ENCODE data around the gene PLOD2. TPM values are rescaled to one million over a fixed set of nuclear protein-coding genes. Genes with fewer than 3 reads are reported as not detected.

PLOD2 gene
- total RNA-seq, 1 donor from 2014 or later: 25.7 TPM

DNA sequence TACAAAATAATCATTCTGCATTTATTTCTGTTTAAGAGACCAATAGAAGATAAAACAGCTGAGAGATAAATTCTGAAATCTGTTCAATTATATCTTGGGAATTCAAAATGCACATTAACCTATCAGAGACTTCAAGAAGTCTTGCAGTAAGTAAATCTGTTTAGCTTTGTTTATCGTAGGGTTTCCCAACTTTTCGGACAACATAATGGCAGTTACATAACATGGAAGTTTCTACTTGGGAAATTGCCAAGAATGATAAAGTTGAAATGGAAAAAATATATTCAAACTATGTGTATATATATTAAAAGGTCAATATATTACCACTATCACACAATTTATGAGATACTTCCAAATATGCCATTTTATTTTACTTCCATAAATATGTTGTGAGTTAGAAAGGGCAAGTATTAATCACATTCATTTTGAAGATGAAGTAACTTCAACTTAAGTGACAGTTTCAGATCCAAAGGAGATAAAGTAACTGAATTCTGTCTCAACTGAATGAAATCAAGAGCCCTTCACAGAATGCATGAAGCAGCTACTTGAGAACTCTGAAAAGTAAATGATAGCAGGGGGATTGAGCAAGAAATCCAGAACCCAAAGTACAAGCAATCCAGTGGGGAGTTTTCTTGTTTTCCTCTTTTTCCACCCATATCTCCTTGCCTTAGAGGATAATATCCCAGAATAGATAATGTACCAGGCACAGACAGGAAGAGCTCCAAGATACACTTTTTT, 108.8 kb downstream of the PLOD2 start:
- no peak for DNase-seq (ENCODE audit: low spot score)
- ATAC-seq: no peak

DNA sequence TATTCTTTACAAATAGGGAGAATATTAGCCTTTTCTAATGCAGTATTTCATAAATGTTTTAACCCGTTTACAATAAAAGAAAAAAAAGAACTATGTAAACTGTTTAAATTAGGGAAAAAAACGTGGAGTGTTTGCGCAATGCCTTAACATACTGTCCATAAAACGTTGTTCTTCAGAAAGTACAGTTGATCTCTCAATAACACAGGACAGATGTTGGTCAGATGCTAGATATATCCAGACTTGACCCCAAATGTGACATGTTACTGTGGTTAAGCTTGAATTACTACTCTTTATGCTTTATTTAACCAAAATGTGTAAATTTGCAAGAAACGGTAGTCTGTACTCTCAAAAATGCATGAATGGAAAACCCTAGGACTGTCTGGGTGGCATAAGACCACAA, 110.3 kb downstream of the PLOD2 start:
- no peak for DNase-seq (ENCODE audit: low spot score)
- no peak for ATAC-seq

GRCh38 chr3:146047485-146047884, 113.5 kb downstream of the PLOD2 start:
- DNase-seq (ENCODE audit: low spot score) (no peak), ATAC-seq (no peak)

DNA sequence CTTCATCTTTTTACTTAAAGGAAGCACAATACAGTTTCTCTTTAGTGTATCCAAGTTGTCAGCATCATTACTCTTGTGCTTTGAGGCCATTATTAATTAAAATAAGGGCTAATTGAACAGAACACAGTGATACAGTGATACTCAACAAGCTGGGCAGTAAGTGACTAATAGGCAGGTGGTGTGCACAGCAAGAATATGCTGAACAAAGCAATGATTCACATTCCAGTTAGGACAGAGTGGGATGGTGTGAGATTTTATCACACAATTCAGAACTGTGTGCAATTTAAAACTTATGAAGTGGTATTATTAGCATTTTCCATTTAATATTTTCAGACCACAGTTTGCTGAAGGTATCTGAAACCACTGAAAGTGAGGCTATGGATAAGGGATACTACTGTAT, 116.9 kb downstream of the PLOD2 start:
- DNase-seq (ENCODE audit: low spot score) (no peak), ATAC-seq (no peak)

DNA sequence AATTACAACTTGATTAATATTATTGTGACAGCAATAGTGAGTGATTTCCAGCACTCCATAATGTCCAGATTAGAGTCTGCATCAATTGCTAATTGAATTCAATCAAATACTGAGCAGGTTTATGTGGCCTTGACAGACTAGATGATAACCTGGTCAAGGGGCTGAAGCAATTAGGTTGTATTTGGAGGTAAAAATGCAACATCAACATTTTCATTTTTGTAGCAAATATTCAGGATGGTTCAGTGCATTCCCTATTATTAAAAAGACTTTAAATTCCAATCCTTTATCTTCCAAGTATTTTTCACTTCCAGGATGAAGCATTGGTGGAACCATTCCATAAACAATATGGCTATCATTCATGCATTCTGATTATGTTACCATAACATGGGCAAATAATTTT, 120.4 kb downstream of the PLOD2 start:
- DNase-seq (ENCODE audit: low spot score) (no peak), ATAC-seq (no peak)

DNA sequence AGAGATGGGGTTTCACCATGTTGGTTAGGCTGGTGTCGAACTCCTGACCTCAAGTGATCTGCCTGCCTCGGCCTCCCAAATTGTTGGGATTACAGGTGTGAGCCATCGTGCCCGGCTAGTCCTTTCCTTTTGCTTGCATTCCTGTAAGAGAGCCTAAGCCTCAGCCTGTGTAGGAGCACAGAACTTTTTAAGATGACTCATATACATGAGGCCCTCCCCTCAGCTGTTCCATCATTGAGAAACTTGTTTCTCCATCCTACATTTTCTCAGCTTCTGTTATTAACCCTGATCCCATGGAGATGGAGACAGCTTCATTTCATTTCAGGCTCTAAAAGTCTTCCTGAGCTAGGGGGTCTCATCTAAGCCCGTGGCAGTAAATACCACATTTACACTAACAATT, 123.3 kb downstream of the PLOD2 start:
- DNase-seq (ENCODE audit: low spot score) (no peak), ATAC-seq (no peak)

GRCh38 chr3:146036281-146036680, 124.7 kb downstream of the PLOD2 start:
- DNase-seq (ENCODE audit: low spot score): no peak

DNA sequence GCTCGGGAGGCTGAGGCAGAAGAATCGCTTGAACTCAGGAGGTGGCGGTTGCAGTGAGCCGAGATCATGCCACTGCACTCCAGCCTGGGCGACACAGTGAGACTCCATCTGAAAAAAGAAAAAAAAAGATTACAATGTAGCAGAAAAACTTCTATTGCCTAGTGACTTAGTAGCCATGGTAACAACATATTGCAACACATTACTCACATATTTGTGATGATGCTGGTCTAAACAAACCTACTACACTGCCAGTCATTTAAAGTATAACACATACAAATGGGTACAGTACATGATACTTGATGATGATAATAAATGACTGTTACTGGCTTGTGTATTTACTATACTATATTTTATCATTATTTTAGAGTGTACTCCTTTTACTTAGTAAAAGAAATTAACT, 125.6 kb downstream of the PLOD2 start:
- no peak for ATAC-seq

More at GRCh38 chr3:146036281-146036680, 124.7 kb downstream of the PLOD2 start:
- no peak for ATAC-seq

GRCh38 chr3:146033950-146034349, 127.0 kb downstream of the PLOD2 start:
- ATAC-seq: no peak
- no peak for DNase-seq (ENCODE audit: low spot score)

More for the DNA sequence above, 125.6 kb downstream of the PLOD2 start:
- no peak for DNase-seq (ENCODE audit: low spot score)

GRCh38 chr3:146026547-146026946, 134.4 kb downstream of the PLOD2 start:
- no peak for ATAC-seq
- DNase-seq (ENCODE audit: low spot score): no peak

DNA sequence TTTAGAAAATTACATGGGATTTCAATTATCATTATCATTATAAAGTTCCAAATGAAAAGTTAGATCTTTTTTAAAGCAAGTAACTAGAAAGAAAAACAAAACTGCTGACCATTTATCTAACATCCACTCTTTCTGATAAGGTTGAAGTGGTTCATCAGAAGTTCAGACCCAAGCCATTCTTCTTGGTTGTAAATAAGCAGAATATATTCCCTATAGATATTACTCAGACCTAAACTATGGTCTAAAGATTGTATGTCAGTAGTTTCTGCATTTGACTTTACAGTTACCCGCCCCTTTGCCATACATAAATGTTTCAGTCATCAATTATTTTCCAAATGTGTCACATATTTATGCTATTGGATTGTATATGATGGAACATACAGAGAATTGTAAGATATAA, 136.7 kb downstream of the PLOD2 start:
- DNase-seq (ENCODE audit: low spot score) (no peak), ATAC-seq (no peak)

DNA sequence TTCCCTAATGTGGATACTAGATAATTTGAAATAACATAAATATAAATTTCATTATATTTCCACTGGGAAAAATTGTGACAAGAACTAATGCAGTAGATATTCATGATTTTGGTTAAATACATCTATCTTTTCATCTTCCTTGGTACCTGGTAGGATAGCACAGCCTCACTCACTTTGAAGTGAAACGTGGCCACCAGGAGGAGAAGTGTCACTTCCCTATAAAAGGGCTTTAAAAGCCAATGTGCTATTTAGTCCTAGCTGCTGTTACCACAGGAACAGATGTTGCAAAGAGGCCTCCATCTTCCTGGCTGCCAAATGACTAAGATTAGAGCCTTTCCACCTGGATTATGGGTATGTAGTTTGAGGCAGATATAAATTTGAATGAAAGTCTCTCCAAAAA, 140.0 kb downstream of the PLOD2 start:
- ATAC-seq: no peak
- no peak for DNase-seq (ENCODE audit: low spot score)

- no peak for ATAC-seq
Observed at GRCh38 chr3:146019508-146019907, 141.5 kb downstream of the PLOD2 start.

More at GRCh38 chr3:146019508-146019907, 141.5 kb downstream of the PLOD2 start:
- DNase-seq (ENCODE audit: low spot score): no peak

Other genes with a start within 250 kb of the PLOD2 start
- 27.6 TPM for gene PLSCR4, start 89.9 kb upstream of the PLOD2 start, total RNA-seq